IMR-90 (cell line): ENCODE data around the gene NGEF. TPM values are rescaled to one million over a fixed set of nuclear protein-coding genes. Genes with fewer than 3 reads are reported as not detected.

ENCODE experiments used
- ATAC-seq: fragments of 200-7000 bp; cut with Tn5 transposase; 2 replicates; pipeline ENCODE4 v1.9.1; 2020; ENCODE audit warnings: low read depth, mild to moderate bottlenecking, moderate library complexity
- BruUV-seq: library from RNA; stranded (reverse); fragments of 400-500 nt; replicated peaks from 2 replicates; lab custom pipeline; 2021; lab: Mats Ljungman, UMichigan
- CTCF ChIA-PET: fragments of 300-600 bp; formaldehyde crosslinking; extraction: SDS; loops from one replicate; lab custom pipeline; 2021; ENCODE audit warnings: antibody characterized with exemption; lab: Yijun Ruan, JAX
- POLR2A ChIA-PET: fragments of 300-600 bp; sonication (Branson Sonifier 250); formaldehyde crosslinking; loops from one replicate; lab custom pipeline; 2022; ENCODE audit warnings: antibody characterized with exemption; ENCODE audit not compliant: unreplicated experiment; lab: Charles Lee
- DNase-seq: peaks from one replicate; pipeline ENCODE4 v3.0.0; 2013
- H2AFZ ChIP-seq: replicated peaks from 2 replicates; pipeline ENCODE3; 2013; ENCODE audit warnings: low read length, mild to moderate bottlenecking; ENCODE audit not compliant: poor library complexity
- H2AK5ac ChIP-seq: 2 replicates; pipeline ENCODE4 v1.6.1; 2013; ENCODE audit warnings: low read depth, low read length, inconsistent platforms
- H2AK9ac ChIP-seq: replicated peaks from 2 replicates; pipeline ENCODE3; 2013; ENCODE audit warnings: mild to moderate bottlenecking, low read depth, low read length, moderate library complexity; ENCODE audit not compliant: poor library complexity
- H2BK120ac ChIP-seq: 2 replicates; pipeline ENCODE4 v1.6.1; 2013; ENCODE audit warnings: low read depth, low read length, inconsistent platforms
- H2BK15ac ChIP-seq: 3 replicates; pipeline ENCODE4 v1.6.1; 2013; ENCODE audit warnings: low read depth, low read length, inconsistent platforms
- H2BK20ac ChIP-seq: 2 replicates; pipeline ENCODE4 v1.6.1; 2013; ENCODE audit warnings: low read depth, mild to moderate bottlenecking, inconsistent platforms, low read length, moderate library complexity
- H2BK5ac ChIP-seq: 2 replicates; pipeline ENCODE4 v1.6.1; 2013; ENCODE audit warnings: mild to moderate bottlenecking, low read depth, low read length, inconsistent platforms; ENCODE audit not compliant: poor library complexity, severe bottlenecking
- H3K14ac ChIP-seq: replicated peaks from 2 replicates; pipeline ENCODE4 v1.6.1; 2013; ENCODE audit warnings: low read depth, low read length, inconsistent platforms
- H3K18ac ChIP-seq: 2 replicates; pipeline ENCODE4 v1.6.1; 2013; ENCODE audit warnings: low read depth, low read length, control low read depth
- H3K23ac ChIP-seq: 2 replicates; pipeline ENCODE4 v1.6.1; 2013; ENCODE audit warnings: low read depth, low read length, inconsistent platforms
- H3K27ac ChIP-seq: 2 replicates; pipeline ENCODE4 v1.5.1; 2013; ENCODE audit warnings: mild to moderate bottlenecking, control low read depth, low read length; ENCODE audit not compliant: insufficient read depth
- H3K27me3 ChIP-seq: 2 replicates; pipeline ENCODE4 v1.6.1; 2013; ENCODE audit warnings: low read length; ENCODE audit not compliant: control insufficient read depth, insufficient read depth
- H3K36me3 ChIP-seq: 2 replicates; pipeline ENCODE4 v1.6.1; 2013; ENCODE audit warnings: low read length, mixed read lengths; ENCODE audit not compliant: control insufficient read depth, insufficient read depth
- H3K4ac ChIP-seq: 2 replicates; pipeline ENCODE4 v1.6.1; 2013; ENCODE audit warnings: low read depth, low read length, inconsistent platforms
- H3K4me1 ChIP-seq: 2 replicates; pipeline ENCODE4 v1.6.1; 2013; ENCODE audit warnings: low read length, mixed read lengths; ENCODE audit not compliant: control insufficient read depth, insufficient read depth
- H3K4me2 ChIP-seq: 2 replicates; pipeline ENCODE4 v1.6.1; 2013; ENCODE audit warnings: low read depth, mild to moderate bottlenecking, control low read depth, low read length, moderate library complexity
- H3K4me3 ChIP-seq: 2 replicates; pipeline ENCODE4 v1.5.1; 2013; ENCODE audit warnings: low read depth, mild to moderate bottlenecking, control low read depth, low read length, moderate library complexity; ENCODE audit not compliant: insufficient read depth
- H3K56ac ChIP-seq: 2 replicates; pipeline ENCODE4 v1.6.1; 2013; ENCODE audit warnings: low read length, inconsistent platforms; ENCODE audit not compliant: insufficient read depth; ENCODE audit errors: extremely low read depth
- H3K79me1 ChIP-seq, 2 experiments: 2 replicates each; pipeline ENCODE4 v1.6.1; 2013; ENCODE audit warnings: low read length in 2 of 2, inconsistent platforms in 1 of 2, low read depth in 1 of 2
- H3K9ac ChIP-seq: 2 replicates; pipeline ENCODE4 v1.6.1; 2013; ENCODE audit warnings: low read depth, low read length, control low read depth
- H3K9me1 ChIP-seq: 2 replicates; pipeline ENCODE4 v1.6.1; 2013; ENCODE audit warnings: low read length, inconsistent platforms; ENCODE audit not compliant: insufficient read depth
- H3K9me3 ChIP-seq: 2 replicates; pipeline ENCODE4 v1.6.1; 2013; ENCODE audit warnings: low read length; ENCODE audit not compliant: control insufficient read depth, insufficient read depth
- H4K20me1 ChIP-seq: 2 replicates; pipeline ENCODE4 v1.6.1; 2013; ENCODE audit warnings: low read length, inconsistent platforms; ENCODE audit not compliant: insufficient read depth
- H4K5ac ChIP-seq: 2 replicates; pipeline ENCODE4 v1.6.1; 2013; ENCODE audit warnings: mild to moderate bottlenecking, low read depth, low read length, control low read depth
- H4K8ac ChIP-seq, 2 experiments: 2 replicates each; pipeline ENCODE4 v1.6.1; 2013; ENCODE audit warnings: low read depth in 2 of 2, low read length in 2 of 2, control low read depth in 1 of 2, inconsistent platforms in 1 of 2
- H4K91ac ChIP-seq: 2 replicates; pipeline ENCODE4 v1.6.1; 2013; ENCODE audit warnings: low read depth, low read length, inconsistent platforms; ENCODE audit not compliant: insufficient read depth
- BHLHE40 ChIP-seq: fragments of 150-350 bp; IDR thresholded peaks from 2 replicates; pipeline ENCODE4 v1.6.1; 2016; ENCODE audit warnings: mild to moderate bottlenecking, low read depth, low read length
- CEBPB ChIP-seq: IDR thresholded peaks from 2 replicates; pipeline ENCODE4 v1.6.1; 2012; ENCODE audit warnings: low read depth, low read length, improper control_type of control experiment
- CTCF ChIP-seq: conservative IDR thresholded peaks from 2 replicates; pipeline ENCODE4 v1.5.1; 2012; ENCODE audit warnings: mild to moderate bottlenecking, low read depth, low read length, improper control_type of control experiment
- ELK1 ChIP-seq: fragments of 150-350 bp; IDR thresholded peaks from 2 replicates; pipeline ENCODE4 v1.6.1; 2016; ENCODE audit warnings: low read depth, mild to moderate bottlenecking, low read length, moderate library complexity, borderline replicate concordance
- MAFK ChIP-seq: IDR thresholded peaks from 2 replicates; pipeline ENCODE4 v1.6.1; 2012; ENCODE audit warnings: low read depth, low read length, improper control_type of control experiment
- MAZ ChIP-seq: IDR thresholded peaks from 2 replicates; pipeline ENCODE4 v1.6.1; 2012; ENCODE audit warnings: low read depth, mild to moderate bottlenecking, low read length, improper control_type of control experiment, moderate library complexity, borderline replicate concordance
- MXI1 ChIP-seq: IDR thresholded peaks from 2 replicates; pipeline ENCODE4 v1.6.1; 2012; ENCODE audit warnings: low read depth, mild to moderate bottlenecking, low read length, moderate library complexity, borderline replicate concordance
- NFE2L2 ChIP-seq: fragments of 150-350 bp; IDR thresholded peaks from 2 replicates; pipeline ENCODE4 v1.6.1; 2016; ENCODE audit warnings: low read depth, mild to moderate bottlenecking, low read length
- POLR2A ChIP-seq: IDR thresholded peaks from 2 replicates; pipeline ENCODE4 v1.6.1; 2012; ENCODE audit warnings: mild to moderate bottlenecking, low read depth, low read length
- RAD21 ChIP-seq: IDR thresholded peaks from 2 replicates; pipeline ENCODE4 v1.6.1; 2012; ENCODE audit warnings: low read length, improper control_type of control experiment
- RCOR1 ChIP-seq: IDR thresholded peaks from 2 replicates; pipeline ENCODE4 v1.6.1; 2012; ENCODE audit warnings: mild to moderate bottlenecking, low read length, improper control_type of control experiment; ENCODE audit not compliant: insufficient replicate concordance
- SMC3 ChIP-seq: fragments of 150-350 bp; IDR thresholded peaks from 2 replicates; pipeline ENCODE4 v1.6.1; 2016; ENCODE audit warnings: low read depth, mild to moderate bottlenecking, antibody characterized with exemption, low read length, moderate library complexity
- WGBS, 2 experiments: methylation state at CpG; one replicate each; pipeline versions ENCODE4 v1.1.5 to v1.1.7; 2013; ENCODE audit warnings: missing lambda C conversion rate in 2 of 2; ENCODE audit not compliant: insufficient read length in 1 of 2; ENCODE audit errors: extremely low coverage in 2 of 2; 5-methylcytosine and 5-hydroxymethylcytosine counted together
- dilution Hi-C: fragments of 300-500 bp; cut with HindIII; formaldehyde crosslinking; loops from one replicate; pipeline ENCODE4 v1.14.3; 2018; ENCODE audit warnings: low sequenced_read_pairs; ENCODE audit not compliant: unreplicated experiment
- in situ Hi-C: fragments of 300-500 bp; cut with MboI; formaldehyde crosslinking; loops from 3 replicates; pipeline ENCODE4 v1.14.3; 2019; ENCODE audit warnings: low sequenced_read_pairs, inconsistent platforms, mixed read lengths
- intact Hi-C: fragments of 100-400 bp; cut with micrococcal nuclease; formaldehyde crosslinking; loops from 2 replicates; pipeline ENCODE4 v1.10.0; 2022
- polyA plus RNA-seq, 3 experiments: library from polyadenylated mRNA; depleted of rRNA; stranded (reverse); fragments of >200 nt; gene quantifications; 2 replicates each; pipeline ENCODE4 v1.2.3, GENCODE V29; 2012; ENCODE audit warnings: low replicate concordance in 1 of 3
- total RNA-seq: library from RNA; depleted of rRNA; stranded (reverse); fragments of >200 nt; gene quantifications from 2 replicates; pipeline ENCODE4 v1.2.3, GENCODE V29; 2012
- TF ChIP-seq, protein P1 (sequence below): fragments of 150-350 bp; IDR thresholded peaks from 2 replicates; pipeline ENCODE4 v1.6.1; 2017; ENCODE audit warnings: mild to moderate bottlenecking, antibody characterized with exemption, low read length, low read depth

NGEF gene
- total and polyA plus RNA-seq, 2 of the 4 experiments (the other 2 are of a cell fraction), result 1.1 to 1.7 TPM

- H3K36me3 ChIP-seq, result no peaks in the 10 kb centered on the region
- no peak overlapping the region for H2BK15ac ChIP-seq
- dilution Hi-C loops (no loop called here), intact Hi-C loops (no loop called here), in situ Hi-C loops (no loop called here)
- no peaks in the 10 kb centered on the region for H3K9me3 ChIP-seq
- H3K27ac ChIP-seq, result no peak overlapping the region
- 91% methylated on average over 5 of the region's 6 CpGs; no CpG with 5 or more reads in 1 of the 2 experiments for WGBS, 2 experiments
- CTCF ChIA-PET, result interaction anchor here (0.6 kb wide), 1 partner anchor 183 kb away, joined by 3 read pairs; no protein-coding TSS in a partner anchor
- H2AFZ ChIP-seq, result no peak overlapping the region
- H3K27me3 ChIP-seq, result peaks cover 18% of the 10 kb centered on the region
- no peaks in the 10 kb centered on the region; the same call in 1 of the 2 replicates for H4K20me1 ChIP-seq
- no peak overlapping the region for H2BK20ac ChIP-seq
- no peak overlapping the region for H3K18ac ChIP-seq
- H3K79me1 ChIP-seq, result no peaks in the 10 kb centered on the region
- H2BK5ac ChIP-seq, result no peak overlapping the region
- no peak overlapping the region for H4K8ac ChIP-seq
- no peak overlapping the region for H4K5ac ChIP-seq
- H2BK120ac ChIP-seq, result no peak overlapping the region
- no peak overlapping the region for H3K23ac ChIP-seq
- H3K4me3 ChIP-seq, result no peak overlapping the region
- peak overlapping the region; percentile 42 for H2AK9ac ChIP-seq
- no peak overlapping the region for H3K9ac ChIP-seq
- H3K4ac ChIP-seq, result no peak overlapping the region
- no peaks in the 10 kb centered on the region for H3K9me1 ChIP-seq
- no peak overlapping the region for H2AK5ac ChIP-seq
- no peak overlapping the region for H3K4me2 ChIP-seq
- POLR2A ChIA-PET, result no interaction called here
- H3K56ac ChIP-seq, result no peak overlapping the region
- no TSS peak for BruUV-seq
- peaks cover 1% of the 10 kb centered on the region; the same call in 1 of the 2 replicates for H3K4me1 ChIP-seq
- H3K14ac ChIP-seq, result no peak overlapping the region
- DNase-seq (no peak), ATAC-seq (no peak)
- H4K91ac ChIP-seq, result no peak overlapping the region
- TF ChIP-seq MXI1 (no peak), BHLHE40 (no peak), ELK1 (no peak), RCOR1 (no peak), MAFK (no peak), CTCF (no peak), CEBPB (no peak), SMC3 (no peak), RAD21 (no peak), MAZ (no peak), POLR2A (no peak), NFE2L2 (no peak)
- TF ChIP-seq, protein P1, sequence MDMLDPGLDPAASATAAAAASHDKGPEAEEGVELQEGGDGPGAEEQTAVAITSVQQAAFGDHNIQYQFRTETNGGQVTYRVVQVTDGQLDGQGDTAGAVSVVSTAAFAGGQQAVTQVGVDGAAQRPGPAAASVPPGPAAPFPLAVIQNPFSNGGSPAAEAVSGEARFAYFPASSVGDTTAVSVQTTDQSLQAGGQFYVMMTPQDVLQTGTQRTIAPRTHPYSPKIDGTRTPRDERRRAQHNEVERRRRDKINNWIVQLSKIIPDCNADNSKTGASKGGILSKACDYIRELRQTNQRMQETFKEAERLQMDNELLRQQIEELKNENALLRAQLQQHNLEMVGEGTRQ, result no peak
Measured at GRCh38 chr2:232873909-232874641, 139.0 kb downstream of the NGEF start.
